HL-60 (cell line): ENCODE data around the gene GTF2IRD1.

Source experiments
- POLR2AphosphoS5 ChIP-seq: IDR thresholded peaks from 2 replicates; pipeline ENCODE4 v1.6.1; 2012; ENCODE audit warnings: low read depth
- SPI1 ChIP-seq: IDR thresholded peaks from 2 replicates; pipeline ENCODE4 v1.6.1; 2012; ENCODE audit warnings: low read depth, mild to moderate bottlenecking, borderline replicate concordance
- TF ChIP-seq, protein P1 (sequence below): IDR thresholded peaks from one replicate; pipeline ENCODE4 v1.5.1; 2011; ENCODE audit warnings: low read length, control low read depth, inconsistent platforms; ENCODE audit not compliant: insufficient read depth

DNA sequence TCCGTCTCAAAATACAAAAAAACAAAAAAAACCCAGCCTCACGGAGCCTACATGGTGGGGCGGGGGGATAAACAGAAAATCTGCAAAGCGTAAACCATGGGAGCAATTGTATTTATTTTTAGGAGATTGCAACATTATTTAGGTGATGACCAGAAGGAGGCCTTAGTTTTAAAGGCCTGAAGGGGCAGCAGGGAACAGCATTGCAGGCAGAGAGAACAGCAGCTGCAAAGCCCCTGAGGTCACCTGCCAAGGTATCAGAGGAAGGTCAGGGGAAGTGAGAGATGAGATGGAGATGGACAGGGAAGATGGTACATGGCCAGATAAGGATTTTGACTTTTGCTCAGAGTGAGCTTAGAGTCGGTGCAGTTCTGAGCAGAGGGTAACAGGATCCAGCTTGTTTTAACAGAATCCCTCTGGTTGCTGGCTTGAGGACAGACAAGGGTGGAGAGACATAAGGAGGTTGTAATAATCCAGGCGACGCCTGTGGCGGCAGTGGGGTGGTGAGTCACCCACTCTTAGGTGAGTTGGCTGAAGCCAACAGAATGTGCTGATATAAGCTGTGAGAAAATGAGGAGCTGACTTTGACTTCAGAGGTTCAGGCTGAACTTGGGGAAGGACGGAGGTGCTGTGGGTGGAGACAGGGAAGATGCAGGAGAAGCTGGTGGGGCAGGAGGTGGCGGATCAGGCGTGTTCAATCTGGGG lies 121.5 kb downstream of the GTF2IRD1 start:
- TF ChIP-seq, protein P1, sequence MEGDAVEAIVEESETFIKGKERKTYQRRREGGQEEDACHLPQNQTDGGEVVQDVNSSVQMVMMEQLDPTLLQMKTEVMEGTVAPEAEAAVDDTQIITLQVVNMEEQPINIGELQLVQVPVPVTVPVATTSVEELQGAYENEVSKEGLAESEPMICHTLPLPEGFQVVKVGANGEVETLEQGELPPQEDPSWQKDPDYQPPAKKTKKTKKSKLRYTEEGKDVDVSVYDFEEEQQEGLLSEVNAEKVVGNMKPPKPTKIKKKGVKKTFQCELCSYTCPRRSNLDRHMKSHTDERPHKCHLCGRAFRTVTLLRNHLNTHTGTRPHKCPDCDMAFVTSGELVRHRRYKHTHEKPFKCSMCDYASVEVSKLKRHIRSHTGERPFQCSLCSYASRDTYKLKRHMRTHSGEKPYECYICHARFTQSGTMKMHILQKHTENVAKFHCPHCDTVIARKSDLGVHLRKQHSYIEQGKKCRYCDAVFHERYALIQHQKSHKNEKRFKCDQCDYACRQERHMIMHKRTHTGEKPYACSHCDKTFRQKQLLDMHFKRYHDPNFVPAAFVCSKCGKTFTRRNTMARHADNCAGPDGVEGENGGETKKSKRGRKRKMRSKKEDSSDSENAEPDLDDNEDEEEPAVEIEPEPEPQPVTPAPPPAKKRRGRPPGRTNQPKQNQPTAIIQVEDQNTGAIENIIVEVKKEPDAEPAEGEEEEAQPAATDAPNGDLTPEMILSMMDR, result no peak
- no peak for TF ChIP-seq SPI1
- TF ChIP-seq POLR2AphosphoS5, result no peak
